Lung (tissue), 12 donors: ENCODE data around the gene PHF19. TPM values are rescaled to one million over a fixed set of nuclear protein-coding genes. Genes with fewer than 3 reads are reported as not detected.

Experiments used
- ATAC-seq: fragments of 200-7000 bp; cut with Tn5 transposase; one replicate; pipeline ENCODE4 v1.9.1; 2020; ENCODE audit warnings: moderate number of reproducible peaks; ENCODE audit not compliant: insufficient read depth, low FRiP score
- DNase-seq, 3 donors: peaks; one replicate each; pipeline ENCODE4 v3.0.0-alpha.2; 2013 to 2017
- H3K27ac ChIP-seq, 2 donors: one replicate each; pipeline ENCODE4 v1.5.1; 2013; ENCODE audit warnings: mild to moderate bottlenecking in 2 of 2, moderate library complexity in 2 of 2, control low read depth in 1 of 2, inconsistent platforms in 1 of 2, low read depth in 1 of 2, low read length in 1 of 2
- H3K27me3 ChIP-seq, 3 donors: one replicate each; pipeline ENCODE4 v1.5.1; 2013; ENCODE audit warnings: low read length in 2 of 3; ENCODE audit not compliant: control insufficient read depth in 3 of 3, insufficient read depth in 3 of 3
- H3K36me3 ChIP-seq, 4 donors: one replicate each; pipeline ENCODE4 v1.5.1; 2013; ENCODE audit warnings: low read length in 4 of 4, mild to moderate bottlenecking in 1 of 4, moderate library complexity in 1 of 4; ENCODE audit not compliant: control insufficient read depth in 4 of 4, insufficient read depth in 4 of 4
- H3K4me1 ChIP-seq, 5 donors: one replicate each; pipeline ENCODE4 v1.5.1; 2013; ENCODE audit warnings: low read length in 5 of 5, mild to moderate bottlenecking in 2 of 5, moderate library complexity in 1 of 5; ENCODE audit not compliant: control insufficient read depth in 5 of 5, insufficient read depth in 5 of 5
- H3K4me3 ChIP-seq: one replicate; pipeline ENCODE4 v1.5.1; 2013; ENCODE audit warnings: mild to moderate bottlenecking, control low read depth, moderate library complexity
- H3K9ac ChIP-seq, 2 donors: one replicate each; pipeline ENCODE4 v1.5.1; 2013; ENCODE audit warnings: low read length in 2 of 2, control low read depth in 1 of 2; ENCODE audit not compliant: insufficient read depth in 1 of 2
- H3K9me3 ChIP-seq, 4 donors: one replicate each; pipeline ENCODE4 v1.5.1; 2013; ENCODE audit warnings: low read length in 3 of 4, mild to moderate bottlenecking in 1 of 4, moderate library complexity in 1 of 4; ENCODE audit not compliant: control insufficient read depth in 4 of 4, insufficient read depth in 3 of 4
- WGBS, 2 donors: extraction: QIAGEN DNeasy Blood & Tissue Kit; methylation state at CpG; one replicate each; pipeline ENCODE4 v1.1.7; 2013; 5-methylcytosine and 5-hydroxymethylcytosine counted together
- polyA plus RNA-seq, 2 donors: library from polyadenylated mRNA; stranded (reverse); fragments of 200-250 nt; gene quantifications; one replicate each; pipeline ENCODE4 v1.2.1, GENCODE V29; 2013
- total RNA-seq, 2 donors: library from RNA; depleted of rRNA in 1 of 2; stranded (reverse); fragments of >200 nt in 1 of 2; gene quantifications; one replicate each; pipeline ENCODE4 v1.2.1, GENCODE V29; 2014 to 2021
- TF ChIP-seq, protein P1 (sequence below): IDR thresholded peaks from 2 replicates; pipeline ENCODE4 v1.5.1; 2012; ENCODE audit warnings: mild to moderate bottlenecking; ENCODE audit errors: control extremely low read depth, extremely low read depth
- donor health status: control.
- donor health status: control.
- donor health status: Bipolar disorder and iron deficiency.
- donor health status: healthy.
- donor health status: DM: yes; HTN: yes; CAD: no.

PHF19 gene
- total and polyA plus RNA-seq, 4 donors: 20.3 to 25.1 (median 21.7) TPM

DNA sequence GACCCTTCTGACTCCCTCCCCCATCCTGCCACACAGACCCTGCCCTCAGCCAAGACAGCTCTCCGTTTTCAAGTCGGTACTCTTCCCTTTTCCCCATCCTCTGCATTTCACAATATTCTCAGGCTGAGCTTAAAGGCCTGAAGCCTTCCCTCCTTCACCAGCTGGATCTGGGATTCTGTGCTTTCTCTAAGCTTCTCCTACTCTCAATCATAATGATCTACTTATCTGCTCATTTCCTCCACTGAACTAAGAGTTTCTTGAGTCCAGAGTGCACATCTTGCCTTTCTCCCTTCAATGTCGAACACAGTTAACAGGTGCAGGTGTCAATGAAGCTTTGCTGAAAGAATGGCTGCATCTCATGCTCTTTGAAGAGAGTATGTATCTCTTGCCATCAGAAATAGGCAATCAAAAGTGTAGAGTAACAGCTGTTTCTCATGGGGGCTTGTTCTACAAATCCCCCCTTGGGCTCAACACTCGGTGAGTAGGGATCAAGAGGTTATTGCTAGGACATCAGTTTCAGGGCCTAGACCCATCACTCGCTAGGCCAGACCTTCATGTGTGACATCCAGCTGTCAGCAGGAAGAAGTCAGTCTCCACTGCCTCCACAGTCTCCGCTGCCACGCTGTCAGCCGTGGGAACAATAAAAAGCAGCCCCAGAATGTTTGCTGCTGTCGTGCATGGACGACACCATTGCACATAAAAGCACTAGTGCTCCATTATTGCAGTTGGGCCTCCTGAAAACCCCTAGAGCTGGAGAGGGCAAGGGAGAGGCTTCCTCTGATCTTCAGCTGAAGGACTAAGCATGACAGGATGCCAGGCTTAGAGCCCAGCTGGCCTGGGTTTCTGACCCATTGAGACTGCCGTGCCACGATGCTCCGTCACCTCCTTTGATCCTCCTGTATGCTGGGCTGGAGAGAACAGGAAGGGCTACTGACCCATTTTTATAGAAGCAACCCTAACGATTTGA lies 25.9 kb upstream of the PHF19 start:
- Histone ChIP-seq H3K4me1 (no peaks in the 10 kb centered on the region), H3K27ac (no peak overlapping the region), H3K9me3 (no peaks in the 10 kb centered on the region), H3K4me3 (no peak overlapping the region), H3K36me3 (no peaks in the 10 kb centered on the region), H3K9ac (no peak overlapping the region), H3K27me3 (no peaks in the 10 kb centered on the region)
- DNase-seq: peak in 1 of 3 donors; percentile 29
- ATAC-seq: no peak
- WGBS, 2 donors: 79 to 82% methylated on average over 14 of the region's 14 CpGs
- TF ChIP-seq, protein P1, sequence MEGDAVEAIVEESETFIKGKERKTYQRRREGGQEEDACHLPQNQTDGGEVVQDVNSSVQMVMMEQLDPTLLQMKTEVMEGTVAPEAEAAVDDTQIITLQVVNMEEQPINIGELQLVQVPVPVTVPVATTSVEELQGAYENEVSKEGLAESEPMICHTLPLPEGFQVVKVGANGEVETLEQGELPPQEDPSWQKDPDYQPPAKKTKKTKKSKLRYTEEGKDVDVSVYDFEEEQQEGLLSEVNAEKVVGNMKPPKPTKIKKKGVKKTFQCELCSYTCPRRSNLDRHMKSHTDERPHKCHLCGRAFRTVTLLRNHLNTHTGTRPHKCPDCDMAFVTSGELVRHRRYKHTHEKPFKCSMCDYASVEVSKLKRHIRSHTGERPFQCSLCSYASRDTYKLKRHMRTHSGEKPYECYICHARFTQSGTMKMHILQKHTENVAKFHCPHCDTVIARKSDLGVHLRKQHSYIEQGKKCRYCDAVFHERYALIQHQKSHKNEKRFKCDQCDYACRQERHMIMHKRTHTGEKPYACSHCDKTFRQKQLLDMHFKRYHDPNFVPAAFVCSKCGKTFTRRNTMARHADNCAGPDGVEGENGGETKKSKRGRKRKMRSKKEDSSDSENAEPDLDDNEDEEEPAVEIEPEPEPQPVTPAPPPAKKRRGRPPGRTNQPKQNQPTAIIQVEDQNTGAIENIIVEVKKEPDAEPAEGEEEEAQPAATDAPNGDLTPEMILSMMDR: no peak

DNA sequence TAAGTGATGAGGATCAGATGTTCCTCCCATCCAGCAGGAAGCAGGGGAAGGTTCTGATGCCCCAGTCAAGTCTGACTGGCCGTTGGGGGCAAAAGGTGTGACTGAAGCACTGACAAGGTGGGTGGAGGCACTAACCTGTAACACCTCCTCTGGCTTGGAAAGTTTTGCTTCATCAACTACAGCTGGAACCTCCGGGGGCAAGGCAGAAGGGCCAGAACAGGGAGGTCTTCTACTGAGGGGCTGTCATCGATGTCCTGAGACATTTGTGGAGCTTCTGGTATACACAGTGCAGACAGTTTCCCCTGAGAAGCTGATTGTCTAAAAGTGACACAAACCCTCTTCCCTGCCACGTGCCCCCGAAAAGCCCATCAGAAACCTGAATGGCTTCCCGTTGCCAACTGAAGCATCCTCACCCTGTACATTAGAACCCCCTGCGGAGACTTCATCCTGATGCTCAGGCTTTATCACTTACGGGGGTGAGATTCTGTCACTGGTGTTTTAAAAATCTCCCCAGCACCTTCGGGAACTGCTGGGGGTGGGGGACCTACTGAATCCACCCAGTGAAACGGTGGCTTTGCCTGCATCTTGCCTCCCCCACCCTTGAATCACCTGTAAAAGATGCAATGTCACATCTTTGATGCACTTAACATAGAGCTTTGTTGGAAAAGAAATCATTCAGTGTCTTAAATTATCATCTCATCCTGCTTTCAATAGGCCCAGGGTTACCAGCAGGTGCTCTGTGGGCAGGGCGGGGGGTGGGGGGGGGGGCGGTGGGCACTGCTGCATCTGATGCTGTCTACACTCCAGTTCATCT lies 25.0 kb upstream of the PHF19 start:
- H3K4me1 ChIP-seq: peaks cover 0 to 5% (median 0%) of the 10 kb centered on the region in 5 donors
- ATAC-seq: no peak

GRCh38 chr9:120900824-120901223 lies 23.8 kb upstream of the PHF19 start:
- 92% methylated on average over 3 of the region's 3 CpGs for whole genome bisulfite sequencing, 2 donors
- TF ChIP-seq, protein P1: no peak
- Histone ChIP-seq H3K9me3 (no peaks in the 10 kb centered on the region), H3K4me3 (no peak overlapping the region), H3K36me3 (no peaks in the 10 kb centered on the region), H3K4me1 (peaks cover 0 to 9% (median 0%) of the 10 kb centered on the region in 5 donors), H3K27me3 (no peaks in the 10 kb centered on the region), H3K27ac (no peak overlapping the region), H3K9ac (no peak overlapping the region)
- DNase-seq: no peak
- no peak for ATAC-seq

More for the DNA sequence above, 25.0 kb upstream of the PHF19 start:
- TF ChIP-seq, protein P1: no peak
- no peak for DNase-seq
- no peaks in the 10 kb centered on the region for H3K36me3 ChIP-seq
- H3K27ac ChIP-seq: no peak overlapping the region
- no peak overlapping the region for H3K9ac ChIP-seq
- no peaks in the 10 kb centered on the region for H3K27me3 ChIP-seq
- no peaks in the 10 kb centered on the region for H3K9me3 ChIP-seq
- WGBS, 2 donors: 84 to 87% methylated on average over 12 of the region's 12 CpGs
- H3K4me3 ChIP-seq: no peak overlapping the region
